ENCODE results near the gene TRABD2B. TPM values are rescaled to one million over a fixed set of nuclear protein-coding genes. Genes with fewer than 3 reads are reported as not detected.

TRABD2B gene
- total RNA-seq, 1 experiment from 2014 or later, result 0.36 TPM

GRCh38 chr1:47711184-47711847 lies 285.9 kb downstream of the TRABD2B start:
- no TSS peak for BruUV-seq (replicated peaks)
- Histone ChIP-seq H3K27me3 (replicated peaks; ENCODE audit: control insufficient read depth, insufficient read depth, low read length) (no peaks in the 10 kb centered on the region), H3K4me1 (0 out of 2 replicates have a peak, but pooled peaks cover 7% of the 10 kb centered on the region), H3K36me3 (ENCODE audit: control insufficient read depth, insufficient read depth, low read length) (no peaks in the 10 kb centered on the region), H3K4me3 (ENCODE audit: low read depth, low read length) (no peak overlapping the region), H3K9me3 (no peaks in the 10 kb centered on the region)
- no peaks in the 10 kb centered on the region for H3K36me3 Mint-ChIP-seq (ENCODE audit: insufficient read depth, unreplicated experiment)
- TF ChIP-seq, protein P1, sequence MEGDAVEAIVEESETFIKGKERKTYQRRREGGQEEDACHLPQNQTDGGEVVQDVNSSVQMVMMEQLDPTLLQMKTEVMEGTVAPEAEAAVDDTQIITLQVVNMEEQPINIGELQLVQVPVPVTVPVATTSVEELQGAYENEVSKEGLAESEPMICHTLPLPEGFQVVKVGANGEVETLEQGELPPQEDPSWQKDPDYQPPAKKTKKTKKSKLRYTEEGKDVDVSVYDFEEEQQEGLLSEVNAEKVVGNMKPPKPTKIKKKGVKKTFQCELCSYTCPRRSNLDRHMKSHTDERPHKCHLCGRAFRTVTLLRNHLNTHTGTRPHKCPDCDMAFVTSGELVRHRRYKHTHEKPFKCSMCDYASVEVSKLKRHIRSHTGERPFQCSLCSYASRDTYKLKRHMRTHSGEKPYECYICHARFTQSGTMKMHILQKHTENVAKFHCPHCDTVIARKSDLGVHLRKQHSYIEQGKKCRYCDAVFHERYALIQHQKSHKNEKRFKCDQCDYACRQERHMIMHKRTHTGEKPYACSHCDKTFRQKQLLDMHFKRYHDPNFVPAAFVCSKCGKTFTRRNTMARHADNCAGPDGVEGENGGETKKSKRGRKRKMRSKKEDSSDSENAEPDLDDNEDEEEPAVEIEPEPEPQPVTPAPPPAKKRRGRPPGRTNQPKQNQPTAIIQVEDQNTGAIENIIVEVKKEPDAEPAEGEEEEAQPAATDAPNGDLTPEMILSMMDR (IDR thresholded peaks at IDR 0.05; ENCODE audit: insufficient read depth in 1 of 2, low read depth in 1 of 2, low read length in 1 of 2, severe bottlenecking in 1 of 2, unreplicated experiment in 1 of 2), result no peak
- H3K27ac Mint-ChIP-seq (ENCODE audit: unreplicated experiment), result no peak overlapping the region
- peaks cover 4% of the 10 kb centered on the region for H3K27me3 Mint-ChIP-seq (ENCODE audit: insufficient read depth, unreplicated experiment)
- peaks cover 6% of the 10 kb centered on the region for H3K4me1 Mint-ChIP-seq (ENCODE audit: low read depth, unreplicated experiment)
- intact Hi-C loops (cut with micrococcal nuclease; ENCODE audit: unreplicated experiment), result loop anchor here (5.0 to 10.0 kb wide), 2 partner anchors 289 to 537 kb away; no protein-coding TSS in a partner anchor
- H3K4me3 Mint-ChIP-seq (ENCODE audit: unreplicated experiment), result no peak overlapping the region
- ChIA-PET CTCF (interaction anchor here (3.4 to 3.7 kb wide), 2 partner anchors 16 to 274 kb away, joined by 28 to 48 read pairs; partner anchors contain the start of gene FOXD2), POLR2A (no interaction called here)
- DNase-seq, result no peak
- no peaks in the 10 kb centered on the region for H3K9me3 Mint-ChIP-seq (ENCODE audit: unreplicated experiment)

Other genes starting within 250 kb of the TRABD2B start
- gene SLC5A9, start 225.3 kb upstream of the TRABD2B start, total RNA-seq (2022), result 3.9 and 4.9 TPM in 2 replicates